Liver (tissue), 9 donors: ENCODE measurements around the gene RAC2. TPM values are rescaled to one million over a fixed set of nuclear protein-coding genes. Genes with fewer than 3 reads are reported as not detected.
A peak's percentile ranks its signal among the peaks of the same experiment; 100 is the strongest.

Experiments used
- DNase-seq: peaks from one replicate; pipeline ENCODE4 v3.0.0-alpha.2; 2017; ENCODE audit warnings: low spot score
- H3K27ac ChIP-seq, 2 donors: one replicate each; pipeline ENCODE4 v1.7.0; 2013; ENCODE audit warnings: inconsistent platforms in 2 of 2, low read length in 2 of 2, control low read depth in 1 of 2, low read depth in 1 of 2, mild to moderate bottlenecking in 1 of 2
- H3K27me3 ChIP-seq, 4 donors: one replicate each; pipeline versions ENCODE4 v1.6.1 to v1.7.0; 2013; ENCODE audit warnings: low read length in 3 of 4, inconsistent platforms in 1 of 4, mild to moderate bottlenecking in 1 of 4, moderate library complexity in 1 of 4; ENCODE audit not compliant: control insufficient read depth in 4 of 4, insufficient read depth in 4 of 4
- H3K36me3 ChIP-seq, 4 donors: one replicate each; pipeline versions ENCODE4 v1.6.1 to v1.7.0; 2013; ENCODE audit warnings: low read length in 3 of 4, mild to moderate bottlenecking in 3 of 4, low read depth in 1 of 4, moderate library complexity in 1 of 4; ENCODE audit not compliant: control insufficient read depth in 4 of 4, insufficient read depth in 3 of 4
- H3K4me1 ChIP-seq, 4 donors: one replicate each; pipeline versions ENCODE4 v1.6.1 to v1.7.0; 2013; ENCODE audit warnings: low read length in 3 of 4, mild to moderate bottlenecking in 3 of 4, moderate library complexity in 1 of 4; ENCODE audit not compliant: control insufficient read depth in 4 of 4, insufficient read depth in 4 of 4
- H3K4me3 ChIP-seq, 3 donors: one replicate each; pipeline versions ENCODE4 v1.6.1 to v1.7.0; 2013; ENCODE audit warnings: low read length in 3 of 3, control low read depth in 1 of 3, low read depth in 1 of 3, mild to moderate bottlenecking in 1 of 3
- H3K9ac ChIP-seq, 2 donors: one replicate each; pipeline ENCODE4 v1.7.0; 2013; ENCODE audit warnings: low read length in 2 of 2, mild to moderate bottlenecking in 2 of 2, moderate library complexity in 2 of 2, control low read depth in 1 of 2, low read depth in 1 of 2
- H3K9me3 ChIP-seq, 4 donors: one replicate each; pipeline versions ENCODE4 v1.6.1 to v1.7.0; 2013; ENCODE audit warnings: low read length in 3 of 4; ENCODE audit not compliant: control insufficient read depth in 4 of 4
- EGR1 ChIP-seq, 2 donors: IDR thresholded peaks; 2 replicates each; pipeline ENCODE4 v1.6.1; 2016 to 2018; ENCODE audit warnings: antibody characterized with exemption in 2 of 2, low read depth in 2 of 2
- FOXA2 ChIP-seq: IDR thresholded peaks from 2 replicates; pipeline ENCODE4 v1.6.1; 2016; ENCODE audit warnings: antibody characterized with exemption
- HNF4A ChIP-seq, 2 donors: conservative IDR thresholded peaks; 2 replicates each; pipeline ENCODE4 v1.6.1; 2016; ENCODE audit warnings: antibody characterized with exemption in 2 of 2, mild to moderate bottlenecking in 2 of 2
- JUND ChIP-seq, 2 donors: IDR thresholded peaks; 2 replicates each; pipeline ENCODE4 v1.6.1; 2016; ENCODE audit warnings: antibody characterized with exemption in 2 of 2
- NR2F2 ChIP-seq: IDR thresholded peaks from 2 replicates; pipeline ENCODE4 v1.6.1; 2016; ENCODE audit warnings: antibody characterized with exemption
- RAD21 ChIP-seq, 2 donors: IDR thresholded peaks; 2 replicates each; pipeline ENCODE4 v1.6.1; 2016; ENCODE audit warnings: antibody characterized with exemption in 2 of 2, mild to moderate bottlenecking in 2 of 2
- RXRA ChIP-seq, 2 donors: IDR thresholded peaks; 2 replicates each; pipeline ENCODE4 v1.6.1; 2017 to 2018; ENCODE audit warnings: antibody characterized with exemption in 2 of 2, mild to moderate bottlenecking in 1 of 2
- YY1 ChIP-seq: IDR thresholded peaks from 2 replicates; pipeline ENCODE4 v1.6.1; 2016; ENCODE audit warnings: antibody characterized with exemption, mild to moderate bottlenecking
- WGBS: extraction: QIAGEN DNeasy Blood & Tissue Kit; methylation state at CpG from one replicate; pipeline ENCODE4 v1.1.7; 2013; 5-methylcytosine and 5-hydroxymethylcytosine counted together
- polyA plus RNA-seq, 2 donors: library from polyadenylated mRNA; stranded (reverse) in 1 of 2; unstranded in 1 of 2; fragments of 200-250 nt in 1 of 2; fragments of >200 nt in 1 of 2; fragmentation: Nextera tagmentation in 1 of 2; extraction: Ambion mirVana in 1 of 2; gene quantifications; one replicate each; pipeline versions ENCODE4 v1.2.1 to v1.2.3, GENCODE V29; 2013 to 2015
- total RNA-seq, 2 donors: library from RNA; depleted of rRNA; stranded (reverse); fragments of >200 nt; gene quantifications; one replicate each; pipeline ENCODE4 v1.2.3, GENCODE V29; 2014
- TF ChIP-seq, protein P1 (sequence below): fragments of 150-350 bp; IDR thresholded peaks from 2 replicates; pipeline ENCODE4 v1.5.1; 2017; ENCODE audit warnings: improper control_type of control experiment, low read depth, low read length; ENCODE audit not compliant: missing input control
- TF ChIP-seq, protein P2 (sequence below): IDR thresholded peaks from 2 replicates; pipeline ENCODE4 v1.6.1; 2016; ENCODE audit warnings: antibody characterized with exemption
- TF ChIP-seq, protein P3 (sequence below): IDR thresholded peaks from 2 replicates; pipeline ENCODE4 v1.6.1; 2016; ENCODE audit warnings: antibody characterized with exemption, mild to moderate bottlenecking
- TF ChIP-seq, protein P4 (sequence below): IDR thresholded peaks from 2 replicates; pipeline ENCODE4 v1.6.1; 2016; ENCODE audit warnings: antibody characterized with exemption
- donor health status: healthy.
- donor health status: healthy.
- donor health status: healthy.
- donor health status: healthy.
- donor health status: healthy.

RAC2 gene
- total and polyA plus RNA-seq, 4 donors = 4.0 to 15.0 (median 7.4) TPM

DNA sequence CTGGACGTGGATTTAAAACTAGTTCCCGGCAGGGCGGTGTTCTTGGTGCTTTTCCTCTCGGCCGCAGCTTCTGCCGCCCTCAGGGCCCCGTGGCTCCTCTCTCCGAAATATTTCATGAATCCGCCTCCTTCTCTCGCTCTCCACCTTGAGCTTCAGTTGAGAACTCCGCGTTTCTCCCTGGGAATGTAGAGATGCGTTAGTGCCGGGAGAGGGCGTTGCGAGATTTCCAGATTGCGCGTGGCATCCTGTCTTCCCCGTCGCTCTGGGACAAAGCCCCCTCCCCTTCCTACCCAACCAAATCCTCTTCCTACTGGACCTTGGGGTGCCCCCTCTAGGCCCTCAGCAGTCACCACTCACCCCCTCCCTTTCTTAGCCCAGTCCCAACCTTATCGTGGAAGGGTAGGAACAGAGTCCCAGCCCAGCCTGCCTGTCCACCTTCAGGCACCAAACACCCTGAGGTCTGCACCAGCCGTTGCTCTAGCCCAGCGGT, 15.5 kb upstream of the RAC2 start:
- Histone ChIP-seq H3K4me1 (no peaks in the 10 kb centered on the region), H3K9me3 (peaks cover 6 to 12% (median 7%) of the 10 kb centered on the region in 4 donors), H3K27me3 (peaks cover 0 to 6% (median 0%) of the 10 kb centered on the region in 4 donors), H3K4me3 (no peak overlapping the region), H3K27ac (no peak overlapping the region), H3K36me3 (no peaks in the 10 kb centered on the region), H3K9ac (no peak overlapping the region)
- TF ChIP-seq NR2F2 (no peak), RAD21 (IDR thresholded peaks at IDR 0.05) (peak in 1 of 2 donors; percentile 34)
- TF ChIP-seq, protein P1, sequence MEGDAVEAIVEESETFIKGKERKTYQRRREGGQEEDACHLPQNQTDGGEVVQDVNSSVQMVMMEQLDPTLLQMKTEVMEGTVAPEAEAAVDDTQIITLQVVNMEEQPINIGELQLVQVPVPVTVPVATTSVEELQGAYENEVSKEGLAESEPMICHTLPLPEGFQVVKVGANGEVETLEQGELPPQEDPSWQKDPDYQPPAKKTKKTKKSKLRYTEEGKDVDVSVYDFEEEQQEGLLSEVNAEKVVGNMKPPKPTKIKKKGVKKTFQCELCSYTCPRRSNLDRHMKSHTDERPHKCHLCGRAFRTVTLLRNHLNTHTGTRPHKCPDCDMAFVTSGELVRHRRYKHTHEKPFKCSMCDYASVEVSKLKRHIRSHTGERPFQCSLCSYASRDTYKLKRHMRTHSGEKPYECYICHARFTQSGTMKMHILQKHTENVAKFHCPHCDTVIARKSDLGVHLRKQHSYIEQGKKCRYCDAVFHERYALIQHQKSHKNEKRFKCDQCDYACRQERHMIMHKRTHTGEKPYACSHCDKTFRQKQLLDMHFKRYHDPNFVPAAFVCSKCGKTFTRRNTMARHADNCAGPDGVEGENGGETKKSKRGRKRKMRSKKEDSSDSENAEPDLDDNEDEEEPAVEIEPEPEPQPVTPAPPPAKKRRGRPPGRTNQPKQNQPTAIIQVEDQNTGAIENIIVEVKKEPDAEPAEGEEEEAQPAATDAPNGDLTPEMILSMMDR = peak; percentile 22
- 19% methylated on average over 23 of the region's 23 CpGs for WGBS
- no peak for DNase-seq

DNA sequence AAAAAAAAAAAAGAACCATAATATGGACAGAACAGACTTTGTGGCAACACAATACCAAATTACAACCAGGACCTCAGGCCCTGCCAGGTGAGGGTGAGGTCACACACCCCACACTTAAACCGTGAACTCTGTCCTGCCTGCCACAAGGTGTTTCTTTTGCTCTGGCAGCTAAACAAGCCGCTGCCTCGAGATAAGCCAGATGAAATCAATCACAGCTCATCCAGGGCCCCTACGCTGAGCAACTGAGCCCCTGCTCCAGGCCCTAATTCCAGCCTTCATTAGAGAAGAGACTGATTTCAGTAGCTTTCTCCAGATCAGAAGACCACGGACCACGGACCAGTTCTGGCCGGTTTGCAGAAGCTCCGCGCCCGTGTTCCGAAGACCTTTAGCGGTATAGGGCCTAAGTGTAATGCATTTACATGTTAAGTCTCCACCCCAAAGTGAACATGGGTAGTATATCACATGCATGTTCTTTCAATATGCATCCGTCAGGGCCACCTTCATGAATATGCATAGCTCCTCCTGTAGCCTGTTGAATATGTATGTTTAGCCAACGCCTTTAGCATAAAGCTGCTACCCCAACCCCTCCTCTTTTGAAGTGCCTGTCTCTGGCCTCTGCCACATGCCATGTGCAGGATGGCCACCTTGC, 14.8 kb upstream of the RAC2 start:
- H3K9ac ChIP-seq = no peak overlapping the region
- H3K27me3 ChIP-seq = peaks cover 0 to 4% (median 0%) of the 10 kb centered on the region in 4 donors
- H3K4me1 ChIP-seq = no peaks in the 10 kb centered on the region
- peaks cover 0 to 5% (median under 1%) of the 10 kb centered on the region in 4 donors for H3K9me3 ChIP-seq
- TF ChIP-seq JUND (IDR thresholded peaks at IDR 0.05) (no peak), FOXA2 (no peak), NR2F2 (no peak), YY1 (no peak), HNF4A (conservative IDR thresholded peaks at IDR 0.05) (no peak), RXRA (IDR thresholded peaks at IDR 0.05) (no peak), EGR1 (IDR thresholded peaks at IDR 0.05; ENCODE audit: low read depth in 2 of 2) (no peak)
- TF ChIP-seq, protein P1 = no peak
- TF ChIP-seq, protein P2, sequence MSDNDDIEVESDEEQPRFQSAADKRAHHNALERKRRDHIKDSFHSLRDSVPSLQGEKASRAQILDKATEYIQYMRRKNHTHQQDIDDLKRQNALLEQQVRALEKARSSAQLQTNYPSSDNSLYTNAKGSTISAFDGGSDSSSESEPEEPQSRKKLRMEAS = no peak
- TF ChIP-seq, protein P3, sequence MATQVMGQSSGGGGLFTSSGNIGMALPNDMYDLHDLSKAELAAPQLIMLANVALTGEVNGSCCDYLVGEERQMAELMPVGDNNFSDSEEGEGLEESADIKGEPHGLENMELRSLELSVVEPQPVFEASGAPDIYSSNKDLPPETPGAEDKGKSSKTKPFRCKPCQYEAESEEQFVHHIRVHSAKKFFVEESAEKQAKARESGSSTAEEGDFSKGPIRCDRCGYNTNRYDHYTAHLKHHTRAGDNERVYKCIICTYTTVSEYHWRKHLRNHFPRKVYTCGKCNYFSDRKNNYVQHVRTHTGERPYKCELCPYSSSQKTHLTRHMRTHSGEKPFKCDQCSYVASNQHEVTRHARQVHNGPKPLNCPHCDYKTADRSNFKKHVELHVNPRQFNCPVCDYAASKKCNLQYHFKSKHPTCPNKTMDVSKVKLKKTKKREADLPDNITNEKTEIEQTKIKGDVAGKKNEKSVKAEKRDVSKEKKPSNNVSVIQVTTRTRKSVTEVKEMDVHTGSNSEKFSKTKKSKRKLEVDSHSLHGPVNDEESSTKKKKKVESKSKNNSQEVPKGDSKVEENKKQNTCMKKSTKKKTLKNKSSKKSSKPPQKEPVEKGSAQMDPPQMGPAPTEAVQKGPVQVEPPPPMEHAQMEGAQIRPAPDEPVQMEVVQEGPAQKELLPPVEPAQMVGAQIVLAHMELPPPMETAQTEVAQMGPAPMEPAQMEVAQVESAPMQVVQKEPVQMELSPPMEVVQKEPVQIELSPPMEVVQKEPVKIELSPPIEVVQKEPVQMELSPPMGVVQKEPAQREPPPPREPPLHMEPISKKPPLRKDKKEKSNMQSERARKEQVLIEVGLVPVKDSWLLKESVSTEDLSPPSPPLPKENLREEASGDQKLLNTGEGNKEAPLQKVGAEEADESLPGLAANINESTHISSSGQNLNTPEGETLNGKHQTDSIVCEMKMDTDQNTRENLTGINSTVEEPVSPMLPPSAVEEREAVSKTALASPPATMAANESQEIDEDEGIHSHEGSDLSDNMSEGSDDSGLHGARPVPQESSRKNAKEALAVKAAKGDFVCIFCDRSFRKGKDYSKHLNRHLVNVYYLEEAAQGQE = no peak
- TF ChIP-seq, protein P4, sequence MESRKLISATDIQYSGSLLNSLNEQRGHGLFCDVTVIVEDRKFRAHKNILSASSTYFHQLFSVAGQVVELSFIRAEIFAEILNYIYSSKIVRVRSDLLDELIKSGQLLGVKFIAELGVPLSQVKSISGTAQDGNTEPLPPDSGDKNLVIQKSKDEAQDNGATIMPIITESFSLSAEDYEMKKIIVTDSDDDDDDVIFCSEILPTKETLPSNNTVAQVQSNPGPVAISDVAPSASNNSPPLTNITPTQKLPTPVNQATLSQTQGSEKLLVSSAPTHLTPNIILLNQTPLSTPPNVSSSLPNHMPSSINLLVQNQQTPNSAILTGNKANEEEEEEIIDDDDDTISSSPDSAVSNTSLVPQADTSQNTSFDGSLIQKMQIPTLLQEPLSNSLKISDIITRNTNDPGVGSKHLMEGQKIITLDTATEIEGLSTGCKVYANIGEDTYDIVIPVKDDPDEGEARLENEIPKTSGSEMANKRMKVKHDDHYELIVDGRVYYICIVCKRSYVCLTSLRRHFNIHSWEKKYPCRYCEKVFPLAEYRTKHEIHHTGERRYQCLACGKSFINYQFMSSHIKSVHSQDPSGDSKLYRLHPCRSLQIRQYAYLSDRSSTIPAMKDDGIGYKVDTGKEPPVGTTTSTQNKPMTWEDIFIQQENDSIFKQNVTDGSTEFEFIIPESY = no peak
- 71% methylated on average over 14 of the region's 14 CpGs for WGBS
- no peaks in the 10 kb centered on the region for H3K36me3 ChIP-seq
- H3K4me3 ChIP-seq = no peak overlapping the region
- no peak for DNase-seq
- H3K27ac ChIP-seq = no peak overlapping the region
